GM19025 (cell line): ENCODE measurements around the gene PDXP.
"Not testable (repeated sequence)": the region's sequence is repeated elsewhere in the genome, so short reads cannot be mapped to it uniquely, and the experiment has no call there.

Experiments used
- ATAC-seq: cut with Tn5 transposase; IDR thresholded peaks from one replicate; pipeline ENCODE4 v1.9.1; 2021; ENCODE audit warnings: mild to moderate bottlenecking, low read depth, moderate library complexity; ENCODE audit not compliant: unreplicated experiment

PDXP gene, protein sequence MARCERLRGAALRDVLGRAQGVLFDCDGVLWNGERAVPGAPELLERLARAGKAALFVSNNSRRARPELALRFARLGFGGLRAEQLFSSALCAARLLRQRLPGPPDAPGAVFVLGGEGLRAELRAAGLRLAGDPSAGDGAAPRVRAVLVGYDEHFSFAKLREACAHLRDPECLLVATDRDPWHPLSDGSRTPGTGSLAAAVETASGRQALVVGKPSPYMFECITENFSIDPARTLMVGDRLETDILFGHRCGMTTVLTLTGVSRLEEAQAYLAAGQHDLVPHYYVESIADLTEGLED

GRCh38 chr22:37658133-37659065 is at the start of gene PDXP:
Gene PDXP (plus strand): TSS chr22:37658723. CDS start chr22:37658783, 60 bp downstream.
- peak; percentile 89 for ATAC-seq

DNA sequence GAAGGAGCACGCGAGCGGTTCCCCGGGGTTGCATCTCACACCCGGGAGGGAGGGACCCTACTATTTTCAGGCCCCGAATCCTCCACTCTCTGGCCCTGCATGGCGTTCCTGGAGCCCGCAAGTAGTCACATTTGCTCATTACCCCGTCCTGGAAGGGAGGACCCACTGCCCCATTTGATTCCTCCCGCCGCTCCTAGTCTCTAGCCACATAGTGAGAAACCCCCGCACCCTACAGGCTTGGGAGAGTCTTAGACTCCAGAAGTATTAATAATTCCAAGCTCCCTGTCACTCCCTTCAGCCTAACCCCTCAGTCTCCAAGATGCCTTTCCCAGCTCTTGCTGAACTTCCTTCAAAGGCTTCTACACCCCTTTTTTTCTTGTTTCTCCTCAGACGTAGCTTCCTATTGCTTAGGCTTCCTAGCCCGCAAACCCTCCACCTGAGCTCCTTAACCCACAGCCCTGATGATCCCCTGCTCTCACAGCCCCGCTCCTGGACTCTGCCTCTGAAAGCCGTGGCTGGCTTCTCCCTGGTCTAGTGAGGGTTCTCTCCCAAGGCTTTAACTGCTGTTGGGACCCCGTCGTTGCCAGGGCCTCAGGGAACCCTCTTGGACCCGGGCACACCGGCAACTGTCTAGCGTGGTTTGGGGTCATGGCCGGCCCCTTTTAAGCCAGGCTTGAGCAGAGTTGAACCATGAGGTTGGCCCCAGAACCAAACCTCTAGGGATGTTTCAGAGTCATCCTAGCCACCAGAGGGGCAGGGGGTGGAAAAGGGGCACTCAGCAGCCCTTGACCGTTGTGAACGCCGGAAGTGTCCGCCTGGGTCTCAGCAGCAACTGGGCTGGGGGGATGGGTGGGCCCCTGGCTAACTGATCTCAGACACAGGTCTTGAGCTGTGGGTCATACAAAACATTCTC is 49.0 kb upstream of the PDXP start:
- no peak for ATAC-seq

GRCh38 chr22:37610153-37610475 is 48.4 kb upstream of the PDXP start:
- not testable (repeated sequence) for ATAC-seq

DNA sequence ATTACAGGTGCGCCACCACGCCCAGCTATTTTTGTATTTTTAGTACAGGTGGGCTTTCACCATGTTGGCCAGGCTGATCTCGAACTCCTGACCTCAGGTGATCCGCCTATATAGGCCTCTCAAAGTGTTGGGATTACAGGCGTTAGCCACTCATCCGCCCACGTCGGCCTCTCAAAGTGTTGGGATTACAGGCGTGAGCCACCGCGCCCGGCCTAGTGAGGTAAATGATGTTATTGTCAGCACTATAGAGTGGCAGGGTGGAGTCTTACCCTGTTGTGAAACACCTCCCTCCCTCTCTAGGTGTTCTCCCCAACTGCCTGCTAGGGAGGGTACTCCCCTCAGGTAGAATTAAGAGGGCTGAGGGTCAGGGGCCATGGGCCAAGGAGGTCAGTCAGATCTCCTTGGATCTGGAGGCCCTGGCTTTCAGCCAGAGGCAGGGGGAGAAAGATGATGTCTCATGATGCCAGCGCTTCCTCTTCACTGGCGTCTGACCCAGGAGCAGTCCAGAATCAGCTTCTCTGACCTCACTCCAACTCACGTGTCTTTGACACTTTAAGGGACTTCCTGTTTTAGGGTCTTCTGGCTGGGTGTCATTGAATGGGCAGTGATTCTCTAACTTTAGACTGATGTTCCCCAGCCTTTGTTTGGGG is 47.9 kb upstream of the PDXP start:
- ATAC-seq, result no peak

GRCh38 chr22:37611207-37611606 is 47.3 kb upstream of the PDXP start:
- ATAC-seq, result no peak

GRCh38 chr22:37616201-37617083 is 42.1 kb upstream of the PDXP start:
- ATAC-seq, result no peak

DNA sequence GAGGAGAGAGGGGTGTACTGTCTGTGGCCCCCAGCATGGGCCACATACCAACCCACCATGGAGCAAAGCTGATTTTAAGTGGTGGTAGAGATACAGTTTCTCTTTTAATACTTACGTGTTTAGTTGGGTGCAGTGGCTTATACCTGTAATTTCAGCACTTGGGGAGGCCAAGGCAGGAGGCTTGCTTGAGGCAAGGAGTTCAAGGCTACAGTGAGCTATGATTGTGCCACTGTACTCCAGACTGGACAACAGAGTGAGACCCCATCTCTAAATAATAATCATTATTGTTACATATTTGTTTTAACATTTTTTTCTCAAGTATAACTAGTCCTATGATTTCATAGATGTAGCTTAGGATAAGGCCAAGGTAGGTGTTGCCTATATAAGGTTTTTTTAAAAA is 41.1 kb upstream of the PDXP start:
- ATAC-seq, result no peak

DNA sequence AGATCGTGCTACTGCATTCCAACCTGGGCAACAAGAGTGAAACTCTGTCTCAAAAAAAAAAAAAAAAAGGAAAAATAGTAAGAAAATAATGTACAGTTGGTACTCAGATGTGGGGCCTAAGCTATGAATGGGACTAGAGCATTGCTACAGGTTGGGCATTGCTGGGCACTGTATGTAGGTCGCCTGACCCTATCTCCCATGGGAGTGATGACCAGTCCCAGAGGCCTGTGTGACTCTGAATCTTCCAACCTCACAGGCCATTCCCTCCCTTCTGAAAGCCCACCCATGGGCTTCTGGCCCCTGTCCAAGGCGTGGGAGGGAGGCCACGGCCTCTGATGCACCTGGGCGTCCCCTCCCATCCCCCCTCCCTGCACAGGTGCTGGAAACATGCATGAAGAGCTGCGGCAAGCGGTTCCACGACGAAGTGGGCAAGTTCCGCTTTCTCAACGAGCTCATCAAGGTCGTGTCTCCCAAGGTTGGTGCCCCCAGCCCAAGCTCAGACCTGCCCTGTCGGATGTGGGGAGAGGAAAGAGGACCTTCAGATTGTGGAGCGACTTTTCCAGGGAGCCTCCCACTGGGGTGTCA is 40.4 kb upstream of the PDXP start:
- no peak for ATAC-seq

DNA sequence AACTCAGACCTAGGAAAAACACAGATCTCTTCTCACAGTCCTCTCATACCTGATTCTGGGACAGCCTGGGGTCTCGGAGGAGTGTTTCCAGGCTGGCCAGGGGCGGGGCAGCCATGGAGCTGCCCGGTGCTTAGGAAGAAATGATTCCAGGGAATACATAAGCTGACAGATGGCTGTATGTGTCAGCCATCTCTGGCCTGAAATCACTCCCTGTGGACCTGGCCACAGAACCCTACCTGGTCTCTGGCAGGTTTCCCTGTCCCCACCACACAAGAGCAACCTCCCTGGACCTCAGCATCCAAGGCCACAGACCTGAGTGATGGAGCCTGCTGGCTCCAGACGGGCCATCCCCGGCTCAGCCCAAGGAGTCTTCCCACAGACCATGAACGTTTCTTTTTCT is 39.8 kb upstream of the PDXP start:
- ATAC-seq, result no peak

DNA sequence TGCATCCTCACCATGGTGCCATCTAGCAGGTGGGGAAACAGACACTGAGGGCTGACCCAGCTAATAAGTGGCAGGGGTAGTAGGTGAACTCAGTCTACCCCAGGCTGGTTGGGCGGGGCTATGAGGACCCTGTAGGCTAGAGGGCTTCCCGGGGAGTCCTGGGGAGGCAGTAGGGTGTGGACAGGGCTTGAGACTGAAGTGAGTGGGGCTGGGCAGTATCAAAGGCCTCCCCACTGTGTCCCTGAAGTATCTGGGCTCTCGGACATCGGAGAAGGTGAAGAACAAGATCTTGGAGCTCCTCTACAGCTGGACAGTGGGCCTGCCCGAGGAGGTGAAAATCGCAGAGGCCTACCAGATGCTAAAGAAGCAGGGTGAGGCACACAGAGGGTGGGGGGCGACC is 38.5 kb upstream of the PDXP start:
- ATAC-seq, result no peak

DNA sequence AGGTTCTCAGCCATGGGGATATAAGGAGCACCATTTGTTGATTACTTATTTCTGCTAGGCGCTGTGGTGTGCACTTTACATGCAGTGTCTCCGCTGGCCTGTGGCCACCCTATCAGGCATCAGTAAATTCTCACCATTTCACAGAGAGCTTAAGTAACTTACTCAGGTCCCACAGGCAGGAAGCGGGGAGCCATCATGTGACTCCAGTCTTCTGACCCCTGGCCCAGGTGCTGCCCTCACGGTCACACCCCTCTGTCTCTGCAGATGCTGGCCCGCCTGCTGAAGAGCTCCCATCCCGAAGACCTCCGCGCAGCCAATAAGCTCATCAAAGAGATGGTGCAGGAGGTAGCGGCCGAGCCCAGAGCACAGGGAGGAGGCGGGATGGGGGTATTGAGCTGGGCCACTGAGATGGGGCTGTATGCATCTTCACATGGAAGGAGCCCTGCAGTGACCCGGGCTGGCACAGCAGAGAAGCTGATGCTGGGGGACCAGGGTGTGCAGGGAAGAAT is 37.1 kb upstream of the PDXP start:
- ATAC-seq, result no peak

DNA sequence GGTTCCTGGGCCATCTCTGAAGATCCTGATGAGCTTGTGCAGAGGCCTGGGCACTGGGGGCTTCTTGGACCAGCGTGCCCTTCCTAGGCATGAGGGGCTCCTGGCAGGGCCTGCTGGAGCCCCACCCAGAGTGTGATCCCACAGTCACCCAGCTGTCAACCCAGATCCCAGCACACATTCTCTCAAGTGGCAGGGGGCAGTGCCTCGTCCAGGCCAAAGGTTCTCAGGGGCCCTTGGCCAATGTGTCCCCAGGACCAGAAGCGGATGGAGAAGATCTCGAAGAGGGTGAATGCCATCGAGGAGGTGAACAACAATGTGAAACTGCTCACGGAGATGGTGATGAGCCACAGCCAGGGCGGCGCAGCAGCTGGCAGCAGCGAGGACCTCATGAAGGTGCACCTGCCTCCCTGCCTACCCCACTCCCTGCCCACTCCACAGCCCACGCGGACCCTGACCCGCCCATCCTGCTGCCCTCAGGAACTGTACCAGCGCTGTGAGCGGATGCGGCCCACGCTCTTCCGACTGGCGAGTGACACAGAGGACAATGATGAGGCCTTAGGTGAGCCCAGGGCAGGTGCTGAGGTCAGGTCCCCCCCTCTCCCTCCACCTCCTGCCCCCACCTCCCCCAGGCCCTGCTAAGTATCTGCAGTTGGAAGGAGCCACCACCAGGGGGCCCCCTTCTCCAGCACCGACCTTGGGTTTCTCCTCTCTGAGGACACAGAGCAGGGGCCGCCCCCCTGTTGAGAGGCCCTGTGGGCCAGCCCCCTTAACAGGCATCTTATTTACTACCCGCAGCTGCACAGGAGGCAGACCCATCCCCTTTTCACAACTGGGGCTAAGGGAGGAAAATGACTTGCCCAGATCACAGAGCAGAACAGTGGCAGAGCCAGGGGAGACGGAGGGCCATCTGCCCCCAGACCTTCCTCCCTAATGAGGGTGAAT is 35.2 kb upstream of the PDXP start:
- no peak for ATAC-seq

- ATAC-seq, result no peak
Measured at GRCh38 chr22:37624017-37624365, 34.5 kb upstream of the PDXP start.

GRCh38 chr22:37624876-37625275 is 33.6 kb upstream of the PDXP start:
- ATAC-seq, result no peak

DNA sequence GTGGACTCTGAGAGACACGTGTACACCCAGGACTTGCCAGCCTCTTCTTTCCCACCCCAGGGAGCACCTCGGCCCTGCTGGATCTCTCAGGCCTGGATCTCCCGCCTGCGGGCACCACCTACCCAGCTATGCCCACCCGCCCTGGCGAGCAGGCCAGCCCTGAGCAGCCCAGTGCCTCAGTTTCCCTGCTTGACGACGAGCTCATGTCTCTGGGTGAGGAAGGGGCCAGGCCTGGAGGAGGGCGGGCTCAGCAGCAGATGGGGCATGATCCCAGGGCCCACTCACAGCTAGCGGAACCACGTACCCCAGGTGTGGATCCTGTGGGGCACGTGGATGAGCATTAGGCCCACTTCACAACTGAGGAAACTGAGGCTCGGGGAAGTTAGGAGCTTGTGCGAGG is 32.8 kb upstream of the PDXP start:
- no peak for ATAC-seq

DNA sequence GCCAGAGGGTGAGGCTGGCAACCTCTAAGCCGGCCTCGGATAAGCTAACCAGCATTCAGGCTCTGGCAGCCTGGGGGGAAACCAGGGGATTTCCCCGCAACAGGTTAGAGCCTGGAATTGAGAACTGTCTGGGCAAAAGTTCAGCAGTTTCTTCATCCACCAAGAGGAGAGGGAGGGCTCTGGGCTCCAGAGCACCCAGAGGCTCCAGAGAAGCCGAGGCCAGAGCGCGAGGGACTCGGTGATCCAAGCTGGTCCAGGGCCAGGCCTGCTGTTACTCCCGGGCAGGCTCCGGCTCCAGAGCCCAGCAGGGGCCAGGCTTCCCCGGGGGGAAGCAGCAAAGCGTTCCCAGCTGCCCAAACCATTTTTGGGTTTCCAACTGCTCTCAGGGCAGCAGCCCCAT is 32.4 kb upstream of the PDXP start:
- ATAC-seq, result no peak

DNA sequence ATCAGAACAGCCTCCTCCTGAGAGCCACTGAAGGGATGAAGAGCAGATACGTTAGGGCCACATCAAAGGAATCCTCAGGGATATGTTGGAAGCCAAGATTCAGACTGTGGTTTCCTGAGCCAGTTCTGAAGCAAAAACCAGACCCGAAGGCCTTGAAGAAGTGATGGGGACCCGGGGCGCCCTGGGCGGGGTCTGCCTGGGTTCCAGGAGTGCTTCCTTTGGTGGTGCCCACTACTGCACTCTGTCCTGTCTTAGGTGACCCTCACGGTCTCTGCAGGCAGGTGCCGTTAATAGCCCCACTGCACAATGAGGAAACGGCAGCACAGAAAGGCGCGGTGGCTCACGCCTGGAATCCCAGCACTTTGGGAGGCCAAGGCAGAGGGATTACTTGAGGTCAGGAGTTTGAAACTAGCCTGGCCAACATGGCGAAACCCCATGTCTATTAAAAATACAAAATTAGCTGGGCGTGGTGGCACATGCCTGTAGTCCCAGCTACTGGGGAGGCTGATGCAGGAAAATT is 31.9 kb upstream of the PDXP start:
- no peak for ATAC-seq

DNA sequence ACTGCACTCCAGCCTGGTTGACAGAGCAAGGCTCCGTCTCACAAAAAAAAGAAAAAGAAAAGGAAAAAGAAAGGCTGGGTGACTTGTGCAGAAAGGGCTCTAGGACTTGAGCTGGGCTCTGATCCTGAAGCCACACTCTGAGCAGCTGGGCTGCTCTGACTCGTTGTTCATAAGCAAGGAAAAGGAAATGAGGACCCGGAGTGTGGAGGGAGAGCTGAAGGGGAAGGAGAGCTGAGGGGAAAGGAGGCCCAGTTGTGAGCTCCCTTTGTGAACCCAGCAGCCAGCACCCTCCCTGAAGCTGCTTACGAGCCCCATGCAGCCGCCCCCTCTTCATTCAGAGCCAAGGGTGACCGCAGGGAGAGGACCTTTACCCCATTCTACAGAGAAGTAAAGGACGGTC is 31.4 kb upstream of the PDXP start:
- no peak for ATAC-seq
